GM15510 (cell line): Measurements from ENCODE around the gene SCYGR1.
"Not testable (repeated sequence)": the region's sequence is repeated elsewhere in the genome, so short reads cannot be mapped to it uniquely, and the experiment has no call there.

Experiments
- POLR2A ChIP-seq: IDR thresholded peaks from 3 replicates; pipeline ENCODE4 v1.6.1; 2011; ENCODE audit warnings: borderline replicate concordance; ENCODE audit not compliant: insufficient read length; ENCODE audit errors: extremely low read depth

SCYGR1 gene, protein sequence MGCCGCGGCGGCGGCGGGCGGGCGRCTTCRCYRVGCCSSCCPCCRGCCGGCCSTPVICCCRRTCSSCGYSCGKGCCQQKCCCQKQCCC

DNA sequence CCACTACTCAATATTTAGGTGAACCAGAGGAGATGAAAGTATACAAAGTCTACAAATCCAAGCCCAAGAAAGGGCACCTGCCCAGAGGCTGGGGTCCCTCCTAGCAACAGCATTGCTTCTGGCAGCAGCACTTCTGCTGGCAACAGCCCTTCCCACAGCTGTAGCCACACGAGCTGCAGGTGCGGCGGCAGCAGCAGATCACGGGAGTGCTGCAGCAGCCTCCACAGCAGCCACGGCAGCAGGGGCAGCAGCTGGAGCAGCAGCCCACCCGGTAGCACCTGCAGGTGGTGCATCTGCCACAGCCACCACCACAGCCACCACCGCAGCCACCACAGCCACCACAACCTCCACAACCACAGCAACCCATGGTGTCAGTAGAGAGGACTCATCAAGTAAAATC lies at the start of gene SCYGR1:
Gene SCYGR1 (minus strand): TSS at position 367 of the 400 bp plus-strand sequence. CDS start 0 bp downstream, at position 367.
- TF ChIP-seq POLR2A, result not testable (repeated sequence)

DNA sequence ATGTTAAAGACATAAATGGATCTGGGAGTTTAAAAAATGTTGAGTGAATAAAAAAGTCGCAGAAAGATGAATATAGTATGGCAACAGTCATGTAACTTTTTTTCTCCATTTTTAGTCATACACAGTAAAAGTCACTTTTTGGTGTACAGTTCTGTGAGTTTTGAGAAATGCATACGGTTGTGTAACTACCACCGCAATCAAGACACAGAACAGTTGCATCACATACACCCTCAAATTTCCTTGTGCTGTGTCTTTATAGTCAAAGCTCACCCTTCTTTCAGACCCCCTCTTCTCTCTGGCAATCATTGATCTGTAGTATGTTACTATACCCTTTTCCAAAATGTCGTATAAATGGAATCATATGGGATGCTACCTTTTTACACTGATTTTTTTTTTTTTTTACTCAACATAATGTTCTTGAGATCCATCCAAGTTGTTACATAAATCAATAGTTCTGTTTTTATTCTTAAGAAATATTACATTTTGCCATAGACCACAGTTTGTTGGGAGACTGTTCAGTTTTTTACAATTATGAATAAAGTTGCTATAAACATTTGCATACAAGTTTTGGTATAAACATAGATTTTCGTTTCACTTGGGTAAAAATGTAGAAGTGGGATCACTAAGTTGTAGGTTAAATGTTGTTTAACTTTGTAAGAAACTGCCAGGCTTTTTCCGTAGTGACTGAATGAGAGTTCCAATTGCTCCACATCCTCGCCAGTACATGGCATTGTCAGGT lies 48.9 kb upstream of the SCYGR1 start:
- TF ChIP-seq POLR2A, result no peak

DNA sequence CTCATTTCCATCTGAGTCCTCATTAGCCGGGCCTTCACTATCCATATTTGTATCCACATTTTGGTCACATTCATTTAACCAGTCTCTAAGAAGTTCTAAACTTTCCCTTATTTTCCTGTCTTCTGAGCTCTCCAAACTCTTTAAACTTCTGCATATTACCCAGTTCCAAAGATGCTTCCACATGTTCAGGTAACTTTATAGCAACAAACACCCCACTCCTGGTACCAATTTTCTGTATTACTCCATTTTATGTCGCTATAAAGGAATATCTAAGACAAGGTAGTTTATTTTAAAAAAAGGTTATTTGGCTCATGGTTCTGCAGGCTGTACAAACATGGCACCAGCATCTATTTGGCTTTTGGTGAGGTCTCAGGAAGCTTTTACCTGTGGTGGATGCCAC lies 45.4 kb upstream of the SCYGR1 start:
- no peak for TF ChIP-seq POLR2A

DNA sequence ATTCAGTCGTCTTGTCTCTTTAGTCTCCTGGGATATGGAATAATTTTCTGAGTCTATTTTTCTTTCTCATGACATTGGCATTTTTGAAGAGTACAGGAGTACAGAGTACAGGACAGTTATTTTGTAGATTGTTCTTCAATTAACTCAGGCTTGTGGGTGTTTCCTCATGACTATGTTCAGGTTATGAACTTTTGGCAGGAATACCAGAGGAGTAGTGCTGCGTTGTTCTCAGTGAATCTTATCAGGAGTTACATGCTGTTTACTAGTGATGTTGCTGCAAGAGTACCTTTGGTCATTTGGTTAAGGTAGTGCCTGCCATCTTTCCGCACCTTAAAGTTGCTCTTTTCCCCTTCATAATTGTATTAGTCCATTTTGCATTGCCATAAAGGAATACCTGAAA lies 42.9 kb upstream of the SCYGR1 start:
- TF ChIP-seq POLR2A, result no peak

DNA sequence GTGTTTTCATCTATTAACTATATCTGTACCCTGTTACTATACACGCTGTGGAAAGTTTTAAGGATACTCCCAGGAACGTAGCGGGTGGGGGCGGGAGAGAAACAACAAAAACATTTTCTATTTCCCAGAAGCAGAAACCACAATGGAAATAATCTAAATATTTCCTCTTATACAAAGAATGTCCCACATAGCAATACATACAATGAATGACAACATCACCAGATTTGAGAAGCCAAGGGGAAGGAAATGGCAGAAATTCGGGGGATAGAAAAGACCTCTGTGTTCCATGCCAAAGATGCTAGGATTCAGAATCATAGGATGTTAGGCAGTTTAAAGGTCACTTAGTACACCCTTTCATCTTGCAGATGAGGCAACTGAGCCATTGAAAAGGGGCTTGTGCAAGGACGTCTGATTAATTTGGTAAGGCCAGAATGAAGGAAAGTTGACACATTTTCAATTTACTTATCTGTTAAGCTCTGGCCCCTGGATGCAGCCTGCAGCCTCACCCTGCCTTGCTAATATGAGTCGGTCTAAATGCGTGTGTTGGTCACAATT lies 41.1 kb upstream of the SCYGR1 start:
- TF ChIP-seq POLR2A, result no peak

DNA sequence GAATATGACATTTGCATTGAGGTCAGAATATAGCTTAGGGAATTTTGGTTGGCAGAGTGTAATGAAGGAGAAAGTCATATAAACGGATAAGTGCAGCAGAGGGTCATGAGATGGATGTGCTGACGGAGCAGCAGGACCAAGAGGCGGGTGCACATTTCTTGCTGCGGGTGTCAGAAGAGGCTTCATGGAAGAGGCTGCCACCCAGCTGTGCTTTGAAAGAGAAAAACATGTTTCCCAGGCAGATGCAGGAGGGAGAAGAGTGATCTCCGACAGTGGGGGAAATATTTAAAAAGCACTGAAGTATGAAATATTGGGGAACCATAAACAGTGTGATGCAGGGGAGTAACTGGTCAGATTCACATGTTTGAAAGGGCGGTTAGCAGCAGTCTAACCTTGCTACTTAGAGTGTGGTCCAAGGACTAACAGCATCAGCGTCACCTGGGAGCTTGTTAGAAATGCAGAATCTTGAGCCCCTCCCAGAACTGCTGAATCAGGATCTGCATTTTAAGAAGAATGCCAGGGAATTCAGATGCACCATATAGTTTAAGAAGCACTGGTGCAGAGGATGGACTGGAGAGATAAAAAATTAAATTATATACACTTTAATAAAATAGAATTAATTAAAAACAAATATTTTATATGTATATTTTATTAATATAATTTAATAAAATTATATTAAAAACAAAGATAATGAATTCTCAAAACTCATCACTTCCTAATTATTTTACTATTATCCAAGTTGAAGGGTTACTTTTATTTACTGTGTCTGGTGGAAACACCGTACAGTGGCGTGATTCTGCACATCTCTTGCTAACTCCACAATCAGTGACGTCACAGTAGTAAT lies 36.1 kb upstream of the SCYGR1 start:
- no peak for TF ChIP-seq POLR2A

DNA sequence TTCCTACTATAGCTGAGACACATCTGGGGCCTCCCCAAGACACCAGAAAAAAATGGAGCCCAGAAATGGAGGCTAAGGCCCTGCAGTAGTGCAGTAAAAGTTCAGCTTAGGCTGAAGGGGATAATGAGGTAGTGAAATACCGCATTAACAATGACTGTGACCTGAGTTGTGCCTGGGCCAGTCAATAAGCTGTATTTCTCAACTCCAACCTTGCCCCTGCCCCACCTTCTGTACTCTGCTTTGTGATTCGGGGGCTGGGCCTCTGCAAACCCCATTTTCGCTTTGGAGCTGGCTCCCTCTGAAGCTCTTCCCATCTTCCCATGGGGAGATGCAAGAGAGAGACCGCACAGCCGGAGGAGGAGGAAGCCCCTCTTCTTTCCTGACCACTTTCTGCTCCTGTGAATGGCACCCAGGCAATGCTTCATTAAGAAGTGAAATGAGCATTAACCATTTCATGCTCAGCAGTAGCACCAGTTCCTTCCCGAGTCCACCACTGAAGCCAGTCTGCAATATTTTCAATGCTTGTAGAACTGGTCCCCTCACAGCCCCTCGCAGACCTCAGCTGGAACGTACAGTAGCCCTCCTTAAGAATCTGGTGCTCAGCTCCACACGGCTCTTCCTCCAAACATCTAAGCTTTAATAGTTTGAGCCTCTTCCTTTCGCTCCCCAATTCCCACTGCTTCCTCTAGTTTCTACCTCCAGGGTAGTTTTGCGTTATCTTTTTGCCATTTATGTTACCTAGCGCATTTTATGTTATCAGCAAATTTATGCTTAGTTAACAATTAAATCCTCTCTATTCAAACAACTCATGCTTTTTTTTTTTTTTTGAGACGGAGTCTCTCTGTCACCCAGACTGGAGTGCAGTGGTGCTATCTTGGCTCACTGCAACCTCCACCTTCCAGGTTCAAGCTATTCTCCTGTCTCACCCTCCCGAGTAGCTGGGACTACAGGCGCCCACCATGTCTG lies 32.6 kb upstream of the SCYGR1 start:
- TF ChIP-seq POLR2A, result no peak

DNA sequence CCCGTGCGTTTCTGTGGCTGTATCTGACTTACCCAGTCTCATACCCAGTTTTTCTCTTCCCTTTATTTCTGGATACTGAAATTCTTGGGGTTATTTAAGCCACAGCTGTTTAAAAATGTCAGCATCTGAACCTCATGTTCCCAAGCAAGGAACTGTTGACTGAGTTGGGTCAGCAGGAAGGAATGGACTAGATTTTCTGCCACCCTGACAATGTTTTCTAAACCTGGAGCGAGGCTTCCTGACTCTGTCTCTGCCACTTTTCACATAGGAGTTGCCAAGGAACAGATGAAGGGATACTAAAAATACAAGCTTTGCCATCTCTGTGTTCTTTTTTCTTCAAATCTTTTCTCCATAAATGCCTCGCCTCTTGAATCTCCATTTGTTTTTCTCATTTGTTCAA lies 29.0 kb upstream of the SCYGR1 start:
- TF ChIP-seq POLR2A, result no peak

DNA sequence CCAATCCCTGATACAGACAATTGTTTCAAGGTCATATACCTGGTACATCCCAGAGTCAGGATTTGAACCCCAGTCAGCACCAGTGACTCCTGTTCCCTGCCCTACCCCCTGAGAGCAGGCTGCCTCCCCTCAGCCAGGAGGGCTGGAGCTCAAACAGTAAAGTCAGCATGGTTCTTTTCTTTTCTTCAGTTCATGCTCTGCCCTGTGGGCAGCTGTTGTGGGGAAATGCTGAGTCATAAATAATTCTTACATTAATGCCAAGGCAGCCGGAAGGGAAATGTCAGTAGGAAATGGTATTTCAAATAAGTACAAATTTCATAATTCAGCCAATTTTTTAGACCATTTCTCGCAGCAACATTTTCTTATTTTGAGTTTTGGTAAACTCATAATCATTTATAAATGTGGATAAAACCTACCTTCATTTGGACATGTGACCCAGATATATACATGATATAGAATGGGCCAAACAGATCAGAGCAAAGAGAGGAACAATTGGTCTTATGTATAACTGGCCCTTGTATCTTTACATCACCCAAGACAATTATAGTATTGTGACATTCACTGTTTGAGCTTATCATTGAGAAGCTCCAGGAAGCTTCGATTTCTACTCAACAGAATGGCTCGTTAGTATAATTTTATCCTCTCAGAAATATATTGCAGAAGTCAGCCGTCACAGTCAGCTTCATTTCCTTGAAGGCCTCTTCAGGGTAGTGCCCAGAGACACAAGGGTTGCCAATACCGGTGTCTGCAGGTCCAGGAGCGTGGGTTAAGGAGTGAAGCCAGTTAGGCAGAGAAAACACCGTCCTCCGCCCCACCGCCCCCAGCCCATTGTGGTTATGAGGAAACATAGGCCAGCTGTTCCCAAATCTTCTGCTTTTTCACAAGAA lies 28.0 kb upstream of the SCYGR1 start:
- TF ChIP-seq POLR2A, result no peak

DNA sequence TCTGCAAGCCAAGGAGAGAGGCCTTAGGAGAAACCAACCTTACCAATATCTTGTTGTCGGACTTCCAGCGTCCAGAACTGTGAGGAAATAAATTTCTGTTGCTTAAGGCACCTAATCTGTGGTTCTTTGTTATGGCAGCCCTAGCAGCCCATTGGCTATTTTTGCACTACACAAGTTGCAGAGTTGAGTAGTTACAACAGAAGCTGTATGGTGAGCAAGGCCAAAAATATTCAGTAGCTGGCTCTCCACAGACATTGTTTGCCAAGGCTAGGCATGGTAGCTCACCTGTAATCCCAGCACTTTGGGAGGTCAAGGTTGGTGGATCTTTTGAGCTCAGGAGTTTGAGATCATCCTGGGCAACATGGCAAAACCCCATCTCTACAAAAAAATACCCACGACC lies 27.1 kb upstream of the SCYGR1 start:
- no peak for TF ChIP-seq POLR2A

DNA sequence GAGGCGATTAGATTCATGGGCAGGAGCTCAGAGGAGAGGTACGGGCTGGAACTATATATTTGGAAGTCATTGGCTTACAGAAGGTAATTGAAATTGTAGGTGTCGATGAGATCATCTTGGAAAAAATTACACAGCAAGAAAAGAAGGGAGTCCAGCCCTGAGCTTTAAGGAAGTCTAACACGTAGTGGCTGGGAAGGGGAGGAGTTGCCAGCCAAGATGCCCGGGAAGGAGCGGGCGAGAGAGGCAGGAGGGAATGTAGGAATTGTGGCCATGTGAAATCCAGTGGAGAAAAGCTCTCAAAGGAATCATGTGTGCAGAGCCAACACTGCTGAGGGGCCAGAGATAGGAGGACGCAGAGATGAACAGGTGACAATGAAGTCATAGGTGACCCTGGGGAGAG lies 25.6 kb upstream of the SCYGR1 start:
- TF ChIP-seq POLR2A, result no peak

DNA sequence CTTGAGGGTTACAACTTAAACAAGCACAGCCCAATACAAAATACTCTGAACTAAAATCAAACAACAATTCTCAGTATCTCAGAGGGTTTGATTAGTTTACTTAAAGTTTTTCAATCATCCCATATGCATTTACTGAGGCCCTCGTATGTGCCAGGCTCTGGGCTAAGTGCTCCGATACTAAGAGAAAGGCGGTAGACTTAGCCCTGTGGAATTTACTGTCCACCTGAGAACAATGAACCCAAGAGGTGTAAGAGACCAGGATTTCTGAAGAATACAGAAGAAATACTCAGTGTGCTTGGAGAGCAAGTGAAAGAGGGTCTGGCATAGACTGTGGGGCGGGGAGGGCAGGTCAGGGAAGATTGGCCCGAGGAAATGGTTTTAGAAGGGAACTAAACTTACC lies 25.1 kb upstream of the SCYGR1 start:
- no peak for TF ChIP-seq POLR2A

DNA sequence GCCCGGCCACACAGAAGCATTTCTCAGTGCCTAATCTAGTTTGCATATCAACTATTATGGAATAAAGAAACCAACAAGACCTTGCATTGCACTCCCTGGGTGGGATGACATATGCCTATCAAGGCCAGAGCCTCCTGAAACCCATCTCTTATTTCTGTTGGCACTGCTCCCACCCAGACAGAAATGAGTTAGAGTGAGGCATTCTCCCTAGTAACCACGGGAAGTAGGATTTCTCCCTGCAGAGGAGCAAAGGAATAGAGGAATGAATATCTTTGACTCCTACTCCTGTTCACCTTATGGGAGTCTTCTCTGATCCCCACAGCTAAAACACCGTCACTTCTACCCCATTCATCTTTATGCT lies 24.2 kb upstream of the SCYGR1 start:
- TF ChIP-seq POLR2A, result no peak
